ENCODE data around the gene PARD3.

The PARD3 gene

DNA sequence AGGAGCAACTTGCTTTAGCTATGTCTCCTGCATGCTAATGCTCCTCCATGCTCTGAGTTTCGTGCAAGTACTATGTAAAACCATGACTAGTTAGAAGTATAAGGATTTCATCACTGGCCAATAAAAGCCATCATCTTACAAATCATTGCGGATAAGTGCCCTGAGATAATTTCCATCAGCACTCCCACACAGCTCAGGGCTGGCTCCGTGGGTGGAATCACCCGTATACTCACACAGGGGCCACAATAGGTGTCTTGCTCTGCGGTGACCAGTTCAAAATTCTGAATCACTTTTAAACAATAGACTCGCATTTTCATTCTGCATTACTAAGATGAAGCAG, 227.4 kb downstream of the PARD3 start:
- DNase-seq (ENCODE audit: low read depth in 2 of 2, low spot score in 1 of 2), result no peak

DNA sequence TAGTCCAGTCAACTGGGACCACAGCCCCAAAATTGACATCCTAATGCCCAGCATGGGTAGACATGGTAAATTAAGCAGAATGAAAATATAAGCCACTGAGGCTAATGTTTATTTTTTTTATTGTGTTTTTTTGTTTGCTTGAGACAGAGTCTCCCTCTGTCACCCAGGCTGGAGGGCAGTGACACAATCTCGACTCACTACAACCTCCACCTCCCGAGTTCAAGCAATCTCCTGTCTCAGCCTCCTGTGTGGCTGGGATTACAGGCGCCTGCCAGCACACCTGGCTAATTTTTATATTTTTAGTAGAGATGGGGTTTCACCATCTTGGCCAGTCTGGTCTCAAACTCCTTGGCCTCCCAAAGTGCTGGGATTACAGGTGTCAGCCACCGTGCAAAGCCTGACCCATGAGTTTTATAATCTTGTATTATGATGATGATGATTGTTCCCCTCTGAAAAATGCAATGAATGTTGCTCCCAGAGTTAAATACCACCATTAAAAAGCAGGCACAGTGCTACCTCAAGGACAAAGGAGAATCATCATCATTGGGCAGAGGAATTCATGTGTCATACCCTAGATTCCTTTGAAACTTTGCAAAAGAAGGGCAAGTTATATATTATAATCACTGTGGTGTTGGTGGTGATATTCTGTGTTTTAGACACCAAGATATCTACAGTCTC, 228.0 kb downstream of the PARD3 start:
- no peak for DNase-seq (ENCODE audit: low read depth in 2 of 2, low spot score in 1 of 2)

- DNase-seq (ENCODE audit: low read depth in 2 of 2, low spot score in 1 of 2), result no peak
These were observed 229.5 kb downstream of the PARD3 start for GRCh38 chr10:34585422-34586112.

- DNase-seq (ENCODE audit: low read depth in 2 of 2, low spot score in 1 of 2), result no peak
These were observed 230.9 kb downstream of the PARD3 start for GRCh38 chr10:34584164-34584563.

DNA sequence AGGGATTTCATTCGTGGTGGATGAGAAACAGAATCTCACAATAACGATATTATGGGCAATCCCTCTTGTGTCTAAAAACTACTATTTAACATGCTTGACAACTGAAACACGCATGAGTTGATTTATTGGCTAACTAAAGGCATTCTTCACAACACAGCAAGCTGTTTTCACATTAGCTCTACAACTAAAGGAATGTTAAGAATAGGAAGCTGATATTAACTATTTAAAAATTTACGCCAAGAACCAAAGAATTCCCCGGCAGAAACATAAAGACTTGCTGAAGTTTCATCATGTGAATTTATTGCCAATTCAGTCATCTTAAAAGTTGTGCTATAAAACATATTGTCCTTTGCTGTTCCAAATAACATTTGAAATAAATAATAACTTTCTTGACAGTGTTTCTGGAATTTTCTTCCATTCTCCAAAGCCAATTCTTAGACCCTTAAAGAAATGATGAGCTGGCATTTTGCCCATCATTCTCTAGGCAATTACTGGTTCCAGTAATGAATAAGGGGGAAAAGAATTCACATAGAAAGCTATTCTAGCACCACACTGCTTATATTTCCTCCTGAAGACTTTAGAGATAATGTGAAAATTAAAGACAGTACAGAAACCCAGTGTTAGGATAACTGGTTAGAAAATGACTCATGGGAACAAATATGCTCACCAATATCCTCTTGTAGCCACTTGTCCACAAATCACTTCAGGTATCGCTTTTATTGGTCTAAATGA, 233.1 kb downstream of the PARD3 start:
- DNase-seq (ENCODE audit: low read depth in 2 of 2, low spot score in 1 of 2), result no peak

GRCh38 chr10:34580643-34581042, 234.5 kb downstream of the PARD3 start:
- DNase-seq (ENCODE audit: low read depth in 2 of 2, low spot score in 1 of 2), result no peak

DNA sequence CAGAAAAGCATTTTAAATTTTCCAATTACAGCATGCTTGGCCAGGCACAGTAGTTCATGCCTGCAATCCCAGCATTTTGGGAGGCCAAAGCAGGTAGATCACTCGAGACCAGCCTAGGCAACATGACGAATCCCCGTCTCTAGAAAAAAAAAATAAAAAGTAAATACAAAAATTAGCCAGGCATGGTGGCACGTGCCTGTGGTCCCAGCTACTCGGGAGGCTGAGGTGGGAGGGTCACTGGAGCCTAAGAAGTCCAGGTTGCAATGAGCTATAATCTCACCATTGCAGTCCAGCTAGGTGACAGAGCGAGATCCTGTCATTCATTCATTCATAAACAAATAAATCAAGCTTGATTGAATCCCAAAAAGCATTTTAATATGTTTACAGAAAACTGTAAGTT, 234.9 kb downstream of the PARD3 start:
- DNase-seq (ENCODE audit: low read depth in 2 of 2, low spot score in 1 of 2), result no peak

GRCh38 chr10:34578468-34578867, 236.6 kb downstream of the PARD3 start:
- no peak for DNase-seq (ENCODE audit: low read depth in 2 of 2, low spot score in 1 of 2)

GRCh38 chr10:34576797-34577196, 238.3 kb downstream of the PARD3 start:
- DNase-seq (ENCODE audit: low read depth in 2 of 2, low spot score in 1 of 2), result no peak

DNA sequence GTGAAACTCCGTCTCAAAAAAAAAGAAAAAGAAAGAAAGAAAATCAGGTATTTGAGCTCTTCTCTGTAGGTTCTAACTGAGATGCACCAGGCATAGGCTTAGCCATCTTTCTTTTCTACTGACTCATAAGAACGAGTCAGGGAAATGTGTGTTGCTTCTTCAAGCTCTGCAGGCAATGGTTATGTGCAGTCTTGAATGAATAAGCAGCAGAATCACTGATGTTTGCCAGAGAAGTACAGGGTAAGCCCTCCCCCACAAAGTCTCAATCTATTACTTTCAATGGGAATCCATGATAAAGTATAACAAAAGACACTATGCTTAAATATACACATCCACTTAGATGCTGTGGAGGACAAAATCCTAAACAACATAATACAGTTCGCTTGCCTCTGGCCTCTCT, 239.2 kb downstream of the PARD3 start:
- DNase-seq (ENCODE audit: low read depth in 2 of 2, low spot score in 1 of 2), result no peak

DNA sequence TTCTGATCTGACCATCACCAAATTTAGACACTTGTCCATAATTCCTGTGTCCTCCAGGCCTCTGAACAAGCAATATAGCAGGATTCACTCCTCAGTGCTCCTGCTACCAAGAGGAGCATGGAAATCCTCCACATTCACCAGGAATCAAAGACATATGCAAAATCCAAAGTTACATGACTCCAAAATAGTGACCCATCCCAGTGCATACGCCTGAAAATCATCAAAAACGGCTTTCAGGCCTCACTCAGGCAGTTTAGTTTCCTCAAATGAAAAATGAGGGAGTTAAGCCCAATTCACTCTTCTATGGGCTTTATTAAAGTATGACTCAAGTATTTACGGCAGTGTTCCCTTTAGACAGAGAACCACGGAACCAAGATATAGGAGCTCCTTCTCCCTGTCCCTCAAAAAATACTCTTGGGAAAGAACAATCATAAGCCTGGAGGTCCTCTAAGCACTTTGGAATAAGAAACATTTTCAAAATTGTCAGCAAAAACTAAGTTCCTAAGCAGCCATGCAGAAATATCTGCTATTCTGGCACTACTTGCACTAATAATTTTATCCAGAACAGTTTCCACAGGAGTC, 240.7 kb downstream of the PARD3 start:
- DNase-seq (ENCODE audit: low read depth in 2 of 2, low spot score in 1 of 2), result no peak

GRCh38 chr10:34570887-34571286, 244.2 kb downstream of the PARD3 start:
- DNase-seq (ENCODE audit: low read depth in 2 of 2, low spot score in 1 of 2), result no peak

DNA sequence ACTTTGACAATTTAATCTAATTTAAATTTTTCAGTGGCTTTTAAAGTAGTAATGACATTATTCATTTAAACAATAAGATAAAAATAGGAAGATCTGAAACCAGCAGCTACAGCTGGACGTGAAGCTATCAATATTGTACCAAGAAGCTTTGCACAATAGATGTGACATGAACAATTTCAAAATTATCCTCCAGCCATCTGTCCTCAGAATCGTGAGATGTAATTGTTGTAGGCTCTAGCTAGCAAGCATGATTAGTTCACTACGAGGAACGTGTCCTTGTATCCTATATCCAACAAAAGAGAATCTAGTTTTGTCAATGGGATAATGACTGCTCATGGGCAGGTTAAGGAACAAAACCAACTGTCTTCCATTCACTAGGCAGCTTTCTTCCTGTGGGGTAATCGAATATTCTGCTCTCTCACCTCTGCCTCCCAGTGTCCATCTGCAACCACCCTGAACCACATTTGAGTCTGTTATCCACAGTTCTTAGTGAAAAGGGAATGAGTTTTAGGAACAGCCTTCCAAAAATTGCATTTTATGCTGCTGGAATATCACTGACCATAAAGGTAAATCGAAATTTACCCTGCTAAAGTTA, 247.3 kb downstream of the PARD3 start:
- no peak for DNase-seq (ENCODE audit: low read depth in 2 of 2, low spot score in 1 of 2)

- no peak for DNase-seq (ENCODE audit: low read depth in 2 of 2, low spot score in 1 of 2)
These were observed 249.2 kb downstream of the PARD3 start for GRCh38 chr10:34565934-34566333.

- DNase-seq (ENCODE audit: low read depth in 2 of 2, low spot score in 1 of 2), result no peak
These were observed 257.0 kb downstream of the PARD3 start for GRCh38 chr10:34558093-34558583.

- DNase-seq (ENCODE audit: low read depth in 2 of 2, low spot score in 1 of 2), result no peak
These were observed 257.9 kb downstream of the PARD3 start for GRCh38 chr10:34557173-34557572.

DNA sequence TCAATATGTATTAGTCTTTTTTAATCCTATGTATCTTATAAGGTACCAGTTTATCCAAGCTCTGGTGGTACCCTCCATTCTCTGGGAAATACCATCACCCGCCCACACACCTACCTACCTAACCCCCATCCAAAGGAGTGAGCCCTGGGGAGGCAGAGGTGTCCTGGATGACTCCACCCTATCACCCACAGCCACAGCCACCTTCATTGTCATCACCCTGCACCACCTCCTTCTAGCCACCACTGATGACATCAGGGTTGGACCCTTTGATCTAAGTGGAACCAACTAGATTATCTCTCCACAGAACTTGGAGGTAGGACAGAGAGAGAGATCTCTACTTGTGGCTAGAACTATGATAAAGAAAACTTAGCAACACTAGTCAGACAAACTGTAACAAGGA, 259.4 kb downstream of the PARD3 start:
- DNase-seq (ENCODE audit: low read depth in 2 of 2, low spot score in 1 of 2), result no peak

DNA sequence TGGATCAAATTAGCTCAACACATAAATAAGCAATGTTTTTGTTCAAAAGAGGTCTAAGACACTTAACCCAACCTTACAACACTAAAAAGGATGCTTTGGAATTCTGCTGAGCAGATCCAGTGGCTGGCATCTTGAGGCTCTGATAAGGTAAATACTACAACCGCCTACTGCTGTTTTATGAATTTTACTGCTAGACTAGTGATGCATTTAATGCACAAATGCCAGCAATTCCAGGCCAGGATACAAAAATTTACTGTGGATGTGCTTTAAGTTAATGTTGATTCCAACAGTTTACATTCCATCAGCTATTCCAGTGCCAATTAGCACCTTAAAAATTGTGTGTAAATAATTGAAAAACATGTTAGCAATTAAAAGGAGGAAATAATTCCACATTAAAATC, 261.3 kb downstream of the PARD3 start:
- DNase-seq (ENCODE audit: low read depth in 2 of 2, low spot score in 1 of 2), result no peak

GRCh38 chr10:34551295-34551694, 263.8 kb downstream of the PARD3 start:
- DNase-seq (ENCODE audit: low read depth in 2 of 2, low spot score in 1 of 2), result no peak

DNA sequence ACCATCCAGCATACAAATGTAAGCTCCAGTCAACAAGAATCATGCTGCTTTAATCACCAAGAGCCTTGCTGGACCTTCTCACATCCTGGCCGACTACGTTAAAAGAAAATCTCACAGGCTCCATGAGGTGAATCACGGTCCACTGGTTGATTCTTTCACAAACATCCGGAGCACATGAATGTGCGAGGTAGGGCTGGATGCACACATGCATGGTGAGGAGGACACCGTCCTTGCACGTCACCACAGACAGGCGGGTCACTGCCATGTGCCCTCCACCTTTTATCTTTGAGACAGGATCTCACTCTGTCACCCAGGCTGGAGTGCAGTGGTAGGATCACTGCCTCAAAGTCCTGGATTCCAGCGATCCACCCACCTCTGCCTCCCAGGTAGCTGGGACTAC, 265.1 kb downstream of the PARD3 start:
- DNase-seq (ENCODE audit: low read depth in 2 of 2, low spot score in 1 of 2), result no peak

DNA sequence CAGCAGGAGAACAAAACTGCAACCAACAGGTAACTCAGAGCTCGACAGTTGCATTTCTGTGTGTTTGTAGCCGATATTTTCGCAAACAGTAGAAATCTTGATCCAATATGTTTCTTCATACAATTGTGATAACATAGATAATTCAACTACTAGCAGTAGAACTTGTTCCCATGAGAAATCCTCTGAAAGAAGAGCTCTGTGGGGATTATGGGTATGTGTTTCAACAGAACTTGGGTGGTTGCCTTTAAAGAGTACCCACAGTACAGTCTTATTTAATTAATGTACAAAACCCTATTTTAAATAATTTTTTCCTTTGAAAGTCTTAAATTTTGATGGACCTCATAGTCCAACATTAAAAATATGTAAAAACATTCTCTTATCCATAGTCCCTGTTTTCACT, 266.1 kb downstream of the PARD3 start:
- no peak for DNase-seq (ENCODE audit: low read depth in 2 of 2, low spot score in 1 of 2)

- DNase-seq (ENCODE audit: low read depth in 2 of 2, low spot score in 1 of 2), result no peak
These were observed 266.6 kb downstream of the PARD3 start for GRCh38 chr10:34548466-34548865.
